Neural progenitor cell (in vitro differentiated cells): ENCODE results near the gene SYNRG. TPM values are rescaled to one million over a fixed set of nuclear protein-coding genes. Genes with fewer than 3 reads are reported as not detected.

Experiments
- DNase-seq: peaks from one replicate; pipeline ENCODE4 v3.0.0-alpha.2; 2016; ENCODE audit warnings: low spot score
- H2AFZ ChIP-seq: fragments of 200-600 bp; sonication (generic); replicated peaks from 2 replicates; pipeline ENCODE4 v1.6.1; 2016; ENCODE audit warnings: antibody characterized with exemption
- H3F3A ChIP-seq: fragments of 200-600 bp; sonication (generic); 2 replicates; pipeline ENCODE4 v1.6.1; 2016; ENCODE audit warnings: antibody characterized with exemption, low read depth
- H3K27ac ChIP-seq: fragments of 200-600 bp; sonication (generic); 2 replicates; pipeline ENCODE4 v1.5.1; 2016; ENCODE audit warnings: mild to moderate bottlenecking
- H3K27me3 ChIP-seq: fragments of 200-600 bp; sonication (generic); 2 replicates; pipeline ENCODE4 v1.6.1; 2016; ENCODE audit warnings: mild to moderate bottlenecking, moderate library complexity
- H3K36me3 ChIP-seq: fragments of 200-600 bp; sonication (generic); 2 replicates; pipeline ENCODE4 v1.5.1; 2016
- H3K4me1 ChIP-seq: fragments of 200-600 bp; sonication (generic); 2 replicates; pipeline ENCODE4 v1.6.1; 2016; ENCODE audit warnings: mixed run types
- H3K4me2 ChIP-seq: fragments of 200-600 bp; sonication (generic); 2 replicates; pipeline ENCODE4 v1.6.1; 2016
- H3K4me3 ChIP-seq: fragments of 200-600 bp; sonication (generic); 2 replicates; pipeline ENCODE4 v1.5.1; 2016
- H3K79me2 ChIP-seq: fragments of 200-600 bp; sonication (generic); 2 replicates; pipeline ENCODE4 v1.6.1; 2016; ENCODE audit warnings: low read depth
- H3K9ac ChIP-seq: fragments of 200-600 bp; sonication (generic); 2 replicates; pipeline ENCODE4 v1.6.1; 2016
- H3K9me3 ChIP-seq: fragments of 200-600 bp; sonication (generic); 2 replicates; pipeline ENCODE4 v1.5.1; 2016; ENCODE audit warnings: low read depth
- H4K20me1 ChIP-seq: fragments of 200-600 bp; sonication (generic); 2 replicates; pipeline ENCODE4 v1.6.1; 2016; ENCODE audit warnings: low read depth
- H3K27ac Mint-ChIP-seq: 3 replicates; pipeline ENCODE4 v1.8.0; 2021; ENCODE audit warnings: mixed read lengths
- H3K27me3 Mint-ChIP-seq: 2 replicates; pipeline ENCODE4 v1.8.0; 2022; ENCODE audit warnings: low read depth, mild to moderate bottlenecking, inconsistent platforms, moderate library complexity, mixed read lengths; ENCODE audit not compliant: insufficient read depth
- H3K36me3 Mint-ChIP-seq: 3 replicates; pipeline ENCODE4 v1.8.0; 2021; ENCODE audit warnings: mixed read lengths
- H3K4me1 Mint-ChIP-seq: 3 replicates; pipeline ENCODE4 v1.8.0; 2021; ENCODE audit warnings: mixed read lengths
- H3K4me3 Mint-ChIP-seq: 3 replicates; pipeline ENCODE4 v1.8.0; 2021; ENCODE audit warnings: mild to moderate bottlenecking, moderate library complexity, mixed read lengths
- H3K9me3 Mint-ChIP-seq: 3 replicates; pipeline ENCODE4 v1.8.0; 2020; ENCODE audit warnings: mixed read lengths
- EZH2 ChIP-seq: fragments of 200-600 bp; sonication (generic); IDR thresholded peaks from 2 replicates; pipeline ENCODE4 v1.6.1; 2017; ENCODE audit warnings: antibody characterized with exemption, mild to moderate bottlenecking, moderate library complexity
- EZH2phosphoT487 ChIP-seq: fragments of 200-600 bp; sonication (generic); IDR thresholded peaks from 2 replicates; pipeline ENCODE4 v1.6.1; 2017; ENCODE audit warnings: antibody characterized with exemption
- total RNA-seq: library from RNA; depleted of rRNA; stranded (reverse); fragments of >200 nt; gene quantifications from 2 replicates; pipeline ENCODE4 v1.2.3, GENCODE V29; 2015; ENCODE audit warnings: low replicate concordance
- TF ChIP-seq, protein P1 (sequence below): fragments of 200-600 bp; sonication (generic); IDR thresholded peaks from 2 replicates; pipeline ENCODE4 v1.5.1; 2017; ENCODE audit warnings: antibody characterized with exemption, mild to moderate bottlenecking

SYNRG gene
- total RNA-seq, 1 donor from 2014 or later: 22.4 TPM

GRCh38 chr17:37567538-37567937 is 41.7 kb downstream of the SYNRG start:
- no peak for DNase-seq
- no peak overlapping the region for H3K27ac Mint-ChIP-seq
- Histone ChIP-seq H3K27ac (no peak overlapping the region), H3K36me3 (peaks cover 28% of the 10 kb centered on the region), H3K9me3 (no peaks in the 10 kb centered on the region), H3F3A (peaks cover 4% of the 10 kb centered on the region), H3K27me3 (no peaks in the 10 kb centered on the region), H3K79me2 (no peaks in the 10 kb centered on the region), H4K20me1 (no peaks in the 10 kb centered on the region), H3K4me2 (no peak overlapping the region), H2AFZ (no peak overlapping the region), H3K9ac (no peak overlapping the region), H3K4me1 (no peaks in the 10 kb centered on the region), H3K4me3 (no peak overlapping the region)
- no peaks in the 10 kb centered on the region for H3K4me1 Mint-ChIP-seq
- H3K9me3 Mint-ChIP-seq: peaks cover 4% of the 10 kb centered on the region
- TF ChIP-seq EZH2 (no peak), EZH2phosphoT487 (no peak)
- TF ChIP-seq, protein P1, sequence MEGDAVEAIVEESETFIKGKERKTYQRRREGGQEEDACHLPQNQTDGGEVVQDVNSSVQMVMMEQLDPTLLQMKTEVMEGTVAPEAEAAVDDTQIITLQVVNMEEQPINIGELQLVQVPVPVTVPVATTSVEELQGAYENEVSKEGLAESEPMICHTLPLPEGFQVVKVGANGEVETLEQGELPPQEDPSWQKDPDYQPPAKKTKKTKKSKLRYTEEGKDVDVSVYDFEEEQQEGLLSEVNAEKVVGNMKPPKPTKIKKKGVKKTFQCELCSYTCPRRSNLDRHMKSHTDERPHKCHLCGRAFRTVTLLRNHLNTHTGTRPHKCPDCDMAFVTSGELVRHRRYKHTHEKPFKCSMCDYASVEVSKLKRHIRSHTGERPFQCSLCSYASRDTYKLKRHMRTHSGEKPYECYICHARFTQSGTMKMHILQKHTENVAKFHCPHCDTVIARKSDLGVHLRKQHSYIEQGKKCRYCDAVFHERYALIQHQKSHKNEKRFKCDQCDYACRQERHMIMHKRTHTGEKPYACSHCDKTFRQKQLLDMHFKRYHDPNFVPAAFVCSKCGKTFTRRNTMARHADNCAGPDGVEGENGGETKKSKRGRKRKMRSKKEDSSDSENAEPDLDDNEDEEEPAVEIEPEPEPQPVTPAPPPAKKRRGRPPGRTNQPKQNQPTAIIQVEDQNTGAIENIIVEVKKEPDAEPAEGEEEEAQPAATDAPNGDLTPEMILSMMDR: no peak
- no peak overlapping the region for H3K4me3 Mint-ChIP-seq
- peaks cover 6% of the 10 kb centered on the region for H3K27me3 Mint-ChIP-seq
- H3K36me3 Mint-ChIP-seq: peaks cover 29% of the 10 kb centered on the region

- no peak overlapping the region for H3K27ac Mint-ChIP-seq
- H3K4me3 Mint-ChIP-seq: no peak overlapping the region
Measured at GRCh38 chr17:37567137-37567536, 42.1 kb downstream of the SYNRG start.

GRCh38 chr17:37564252-37564651 is 45.0 kb downstream of the SYNRG start:
- no peak overlapping the region for H3K4me3 Mint-ChIP-seq
- Histone ChIP-seq H3K9me3 (no peaks in the 10 kb centered on the region), H2AFZ (no peak overlapping the region), H3F3A (no peaks in the 10 kb centered on the region), H3K9ac (no peak overlapping the region), H3K36me3 (peaks cover 27% of the 10 kb centered on the region), H3K79me2 (no peaks in the 10 kb centered on the region), H4K20me1 (no peaks in the 10 kb centered on the region), H3K4me1 (no peaks in the 10 kb centered on the region), H3K27ac (no peak overlapping the region), H3K4me3 (no peak overlapping the region), H3K4me2 (no peak overlapping the region), H3K27me3 (no peaks in the 10 kb centered on the region)
- H3K27me3 Mint-ChIP-seq: peaks cover 6% of the 10 kb centered on the region
- peaks cover 4% of the 10 kb centered on the region for H3K9me3 Mint-ChIP-seq
- TF ChIP-seq, protein P1: no peak
- TF ChIP-seq EZH2phosphoT487 (no peak), EZH2 (no peak)
- peaks cover 3% of the 10 kb centered on the region for H3K4me1 Mint-ChIP-seq
- DNase-seq: no peak
- H3K27ac Mint-ChIP-seq: no peak overlapping the region
- peaks cover 34% of the 10 kb centered on the region for H3K36me3 Mint-ChIP-seq

More at GRCh38 chr17:37567137-37567536, 42.1 kb downstream of the SYNRG start:
- no peak overlapping the region for H3K4me2 ChIP-seq
- H2AFZ ChIP-seq: no peak overlapping the region
- no peaks in the 10 kb centered on the region for H3K9me3 ChIP-seq
- no peaks in the 10 kb centered on the region for H3K27me3 ChIP-seq
- no peaks in the 10 kb centered on the region for H3K79me2 ChIP-seq
- no peak overlapping the region for H3K9ac ChIP-seq
- no peaks in the 10 kb centered on the region for H4K20me1 ChIP-seq
- TF ChIP-seq, protein P1: no peak
- no peak for TF ChIP-seq EZH2phosphoT487
- no peak for TF ChIP-seq EZH2
- H3K36me3 ChIP-seq: peaks cover 28% of the 10 kb centered on the region
- H3F3A ChIP-seq: peaks cover 4% of the 10 kb centered on the region
- H3K4me3 ChIP-seq: no peak overlapping the region
- peaks cover 29% of the 10 kb centered on the region for H3K36me3 Mint-ChIP-seq
- H3K27me3 Mint-ChIP-seq: peaks cover 6% of the 10 kb centered on the region
- peaks cover 4% of the 10 kb centered on the region for H3K9me3 Mint-ChIP-seq
- H3K4me1 Mint-ChIP-seq: peaks cover 3% of the 10 kb centered on the region
- no peak for DNase-seq
- no peak overlapping the region for H3K27ac ChIP-seq
- no peaks in the 10 kb centered on the region for H3K4me1 ChIP-seq
